Keratinocyte (primary cell): Measurements from ENCODE around the gene BICD1.

Source experiments
- CTCF ChIP-seq, 3 experiments: IDR thresholded peaks in 1 of 3; conservative IDR thresholded peaks in 1 of 3; optimal IDR thresholded peaks in 1 of 3; 2 replicates in 2 of 3; 3 replicates in 1 of 3; pipeline versions ENCODE3 to v1.5.1; 2011; ENCODE audit warnings: low read length in 3 of 3, mild to moderate bottlenecking in 3 of 3, moderate library complexity in 2 of 3, control low read depth in 1 of 3, inconsistent platforms in 1 of 3; ENCODE audit not compliant: insufficient read depth in 2 of 3; ENCODE audit errors: extremely low read depth in 1 of 3
- EZH2 ChIP-seq: IDR thresholded peaks from one replicate; pipeline ENCODE4 v1.6.1; 2012; ENCODE audit warnings: inconsistent platforms, mild to moderate bottlenecking, low read length, moderate library complexity

DNA sequence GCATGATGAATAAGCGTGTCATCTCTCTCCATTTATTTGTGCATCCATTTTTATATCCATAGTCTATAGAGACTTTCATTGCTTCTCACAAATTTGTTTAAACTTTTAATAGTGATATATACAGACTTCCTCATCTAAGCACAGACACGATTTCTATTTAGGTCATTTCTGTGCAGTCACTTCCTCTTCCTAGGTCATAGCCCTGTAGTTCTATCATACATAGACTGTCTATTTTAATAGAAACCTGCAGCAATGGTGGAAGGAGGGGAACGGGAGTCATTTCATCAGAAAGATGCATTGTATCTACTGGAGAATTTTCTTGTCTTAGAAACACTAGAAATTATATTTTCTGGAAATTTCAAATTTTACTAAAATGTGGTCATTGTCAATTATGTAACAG, 159.3 kb downstream of the BICD1 start:
- TF ChIP-seq CTCF (optimal IDR thresholded peaks at IDR 0.05 in 1 of 3, IDR thresholded peaks at IDR 0.05 in 1 of 3, conservative IDR thresholded peaks at IDR 0.05 in 1 of 3; ENCODE audit: extremely low read depth in 1 of 3, insufficient read depth in 2 of 3, low read length in 3 of 3) (no peak), EZH2 (no peak)
